HepG2 (cell line): ENCODE measurements around the gene CACNA1C. TPM values are rescaled to one million over a fixed set of nuclear protein-coding genes. Genes with fewer than 3 reads are reported as not detected.

ENCODE experiments used
- FOXP4 ChIP-seq: sonication (generic); formaldehyde crosslinking; IDR thresholded peaks from 2 replicates; pipeline ENCODE4 v1.4.0; 2020; ENCODE audit warnings: missing genetic modification reagents
- HMGXB3 ChIP-seq: sonication (generic); formaldehyde crosslinking; IDR thresholded peaks from 2 replicates; pipeline ENCODE4 v1.4.0; 2020; ENCODE audit warnings: missing genetic modification reagents, borderline replicate concordance
- MEIS1 ChIP-seq: sonication (generic); formaldehyde crosslinking; IDR thresholded peaks from 2 replicates; pipeline ENCODE4 v1.9.0; 2021; ENCODE audit warnings: mild to moderate bottlenecking, missing genetic modification reagents, moderate library complexity, borderline replicate concordance
- PBX3 ChIP-seq: sonication (generic); formaldehyde crosslinking; IDR thresholded peaks from 2 replicates; pipeline ENCODE4 v1.8.1; 2023; ENCODE audit warnings: missing genetic modification reagents, inconsistent platforms, borderline replicate concordance
- PRDM10 ChIP-seq: sonication (generic); formaldehyde crosslinking; IDR thresholded peaks from 2 replicates; pipeline ENCODE4 v1.4.0; 2020; ENCODE audit warnings: low read depth, missing genetic modification reagents
- ZNF75D ChIP-seq: sonication (generic); formaldehyde crosslinking; IDR thresholded peaks from 2 replicates; pipeline ENCODE4 v1.8.1; 2023; ENCODE audit warnings: missing genetic modification reagents, mild to moderate bottlenecking, borderline replicate concordance
- polyA plus RNA-seq, 8 experiments: library from polyadenylated mRNA; depleted of rRNA in 3 of 8; stranded (reverse) in 7 of 8; unstranded in 1 of 8; fragments of >200 nt; fragmentation: Illumina TruSeq in 4 of 8; extraction: Trizol in 4 of 8; gene quantifications; 2 replicates each; pipeline versions ENCODE4 v1.2.1 to v1.2.3, GENCODE V29; 2011 to 2016; ENCODE audit warnings: low read depth in 4 of 8, missing spikeins in 1 of 8, mixed read lengths in 1 of 8; ENCODE audit not compliant: insufficient read depth in 1 of 8
- total RNA-seq, 5 experiments: library from RNA; depleted of rRNA; stranded (reverse); fragments of >200 nt; fragmentation: Illumina TruSeq; extraction: Trizol; gene quantifications; 2 replicates each; pipeline ENCODE4 v1.2.3, GENCODE V29; 2016; ENCODE audit warnings: low read depth in 1 of 5

CACNA1C gene
- total and polyA plus RNA-seq, 2 of the 13 experiments (the other 11 are each of a cell fraction or from before 2014, with no cell fraction given) = not detected

- no peak for TF ChIP-seq PRDM10 (CRISPR knock-in tag)
- no peak for TF ChIP-seq FOXP4 (CRISPR knock-in tag)
- TF ChIP-seq HMGXB3 (CRISPR knock-in tag) = no peak
- TF ChIP-seq MEIS1 (CRISPR knock-in tag) = no peak
- TF ChIP-seq ZNF75D = no peak
- TF ChIP-seq PBX3 (CRISPR knock-in tag) = no peak
Observed at GRCh38 chr12:2373307-2373706, 320.5 kb downstream of the CACNA1C start (continued).
